Mucosa of gallbladder (tissue), 1 donor: ENCODE measurements around the gene SEPSECS. TPM values are rescaled to one million over a fixed set of nuclear protein-coding genes. Genes with fewer than 3 reads are reported as not detected.

Experiments used
- DNase-seq: peaks from one replicate; pipeline ENCODE4 v3.0.0-alpha.2; 2020; ENCODE audit warnings: low spot score
- total RNA-seq: library from RNA; stranded (reverse); gene quantifications from one replicate; pipeline ENCODE4 v1.2.1, GENCODE V29; 2021
- donor health status: DM: no; HTN: no; CAD: no.

The SEPSECS gene
- total RNA-seq, 1 donor from 2014 or later = 17.2 TPM

DNA sequence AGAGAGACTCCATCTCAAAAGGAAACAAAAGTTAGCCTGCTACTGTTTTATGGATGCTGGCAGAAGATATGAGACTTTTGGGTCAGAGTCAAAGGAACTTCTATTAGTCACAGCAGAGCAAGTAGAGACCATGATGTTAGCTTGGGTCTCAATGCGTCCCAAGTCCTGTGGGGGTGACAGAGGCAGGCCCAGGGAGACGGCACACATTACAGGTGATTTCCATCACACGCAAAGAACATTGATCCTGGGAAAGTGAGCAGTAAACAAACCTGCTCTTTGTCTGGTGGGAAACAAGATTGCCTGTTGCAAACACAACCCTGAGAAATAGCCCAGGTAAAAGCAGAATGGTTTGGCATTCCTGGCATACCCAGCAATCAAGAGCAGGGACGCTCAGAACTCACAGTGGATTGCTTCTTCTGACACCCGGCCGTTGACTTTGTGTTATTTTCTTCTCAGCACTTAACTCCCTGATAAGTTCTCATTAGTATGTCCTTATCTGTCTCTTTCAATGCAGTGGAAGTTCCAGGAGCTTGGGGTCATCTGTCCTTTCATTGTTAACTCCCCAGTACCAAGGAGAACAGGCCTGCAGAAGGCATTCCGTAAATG lies 78.3 kb downstream of the SEPSECS start:
- DNase-seq = no peak

DNA sequence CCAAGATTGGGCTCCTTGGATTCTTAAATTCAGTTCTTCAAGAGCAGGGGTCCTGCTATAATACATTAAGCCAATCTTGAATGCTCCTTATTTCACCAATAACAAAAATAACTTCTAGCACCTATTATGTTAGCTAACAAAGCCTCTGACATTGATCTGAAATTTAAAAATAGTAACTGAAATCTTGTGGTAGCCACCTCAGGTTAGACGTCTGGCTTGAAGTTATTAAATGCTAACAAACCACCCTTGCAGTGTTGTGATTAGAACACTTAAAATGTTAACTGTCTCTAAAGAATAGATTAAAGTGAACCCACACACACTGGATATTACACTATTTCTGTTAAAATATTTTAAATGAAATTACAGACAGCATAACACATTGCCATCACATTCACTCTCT lies 79.7 kb downstream of the SEPSECS start:
- DNase-seq = no peak

DNA sequence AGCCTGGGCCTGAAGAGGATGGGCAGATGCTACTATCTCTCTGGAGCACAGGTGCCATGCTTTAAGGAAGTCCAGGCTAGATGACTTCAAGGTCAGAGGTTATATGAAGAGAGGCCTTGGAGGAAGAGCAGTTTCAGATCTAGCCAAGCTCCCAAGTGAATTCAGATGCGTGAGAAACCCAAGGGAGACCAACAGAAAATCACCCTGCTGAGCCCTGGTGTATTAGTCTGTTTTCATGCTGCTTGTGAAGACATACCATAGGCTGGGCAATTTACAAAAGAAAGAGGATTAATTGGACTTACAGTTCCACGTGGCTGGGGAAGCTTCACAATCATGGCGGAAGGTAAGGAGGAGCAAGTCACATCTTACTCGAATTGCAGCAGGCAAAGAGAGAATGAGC lies 81.7 kb downstream of the SEPSECS start:
- DNase-seq = no peak

DNA sequence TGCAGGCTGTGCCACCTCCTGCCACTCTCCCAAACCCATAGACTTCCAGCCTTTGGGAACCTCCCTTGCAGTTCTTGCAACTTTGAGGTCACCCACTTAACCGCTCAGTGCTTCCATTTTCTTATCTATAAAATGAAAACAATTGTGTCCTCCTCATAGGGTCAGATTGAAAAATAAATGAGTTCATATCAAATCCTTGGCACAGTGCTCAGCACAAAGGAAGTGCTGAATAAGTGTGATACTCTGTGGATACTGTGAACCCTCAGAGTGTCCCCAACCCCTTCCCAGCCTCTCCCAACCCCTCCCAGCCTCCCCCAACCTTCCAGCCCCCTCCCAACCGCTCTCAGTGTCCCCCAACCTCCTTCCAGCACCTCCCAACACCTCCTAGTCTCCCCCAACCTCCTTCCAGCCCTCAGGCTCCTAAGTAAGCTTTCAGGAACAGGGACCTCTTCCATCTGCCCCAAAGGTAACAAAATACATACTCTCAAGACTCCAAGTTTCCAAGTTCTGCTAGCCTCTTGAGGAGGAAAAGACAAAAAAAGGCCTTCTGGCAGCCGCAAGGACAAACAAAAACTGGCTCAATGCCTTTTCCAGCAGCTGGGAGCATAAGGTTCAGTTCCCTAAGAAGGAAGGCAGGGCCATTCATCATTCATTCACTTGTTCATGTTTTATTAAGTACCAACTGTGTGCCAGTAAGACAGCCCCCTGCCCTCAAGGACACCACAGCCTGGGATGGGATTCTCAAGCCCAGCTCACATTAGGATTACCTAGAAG lies 83.4 kb downstream of the SEPSECS start:
- DNase-seq = no peak

DNA sequence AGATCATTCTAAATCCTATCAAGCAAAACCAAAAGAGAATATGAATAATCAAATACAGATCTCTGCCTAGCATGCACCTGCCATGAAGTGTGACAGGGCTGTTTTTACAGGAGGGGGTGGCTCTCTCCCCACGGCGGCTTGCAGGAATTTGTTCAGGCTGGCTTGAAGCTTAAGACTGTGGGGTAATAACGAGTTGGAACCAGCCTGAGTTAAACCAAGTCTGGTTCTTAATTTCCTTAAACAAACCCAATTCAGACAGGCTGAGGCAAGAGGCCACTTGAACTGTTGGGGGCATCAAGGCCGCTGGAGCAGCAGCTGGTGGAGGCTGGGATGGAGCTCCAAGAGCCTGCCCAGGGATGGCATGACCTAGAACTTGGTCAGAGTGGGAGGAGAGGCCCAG lies 84.4 kb downstream of the SEPSECS start:
- DNase-seq = no peak

DNA sequence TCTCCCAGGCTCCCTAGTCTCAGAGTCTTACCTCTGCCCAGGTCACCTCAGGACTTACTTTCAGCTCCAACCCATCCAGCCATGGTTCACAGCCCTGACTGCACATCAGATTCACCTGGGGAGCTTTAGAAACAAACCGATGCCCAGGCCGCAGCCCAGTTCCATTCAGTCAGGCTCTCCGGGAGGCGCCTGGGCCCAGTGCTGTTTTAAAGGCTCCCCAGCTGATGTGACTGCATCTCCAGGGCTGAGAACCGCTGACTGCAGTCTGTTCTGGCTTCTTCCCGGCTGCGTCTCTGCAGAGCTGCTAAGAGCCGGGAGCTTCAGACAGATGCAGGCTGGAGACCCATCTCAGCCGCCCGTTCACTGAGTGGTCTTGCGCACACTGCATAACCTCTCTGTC lies 85.1 kb downstream of the SEPSECS start:
- no peak for DNase-seq

DNA sequence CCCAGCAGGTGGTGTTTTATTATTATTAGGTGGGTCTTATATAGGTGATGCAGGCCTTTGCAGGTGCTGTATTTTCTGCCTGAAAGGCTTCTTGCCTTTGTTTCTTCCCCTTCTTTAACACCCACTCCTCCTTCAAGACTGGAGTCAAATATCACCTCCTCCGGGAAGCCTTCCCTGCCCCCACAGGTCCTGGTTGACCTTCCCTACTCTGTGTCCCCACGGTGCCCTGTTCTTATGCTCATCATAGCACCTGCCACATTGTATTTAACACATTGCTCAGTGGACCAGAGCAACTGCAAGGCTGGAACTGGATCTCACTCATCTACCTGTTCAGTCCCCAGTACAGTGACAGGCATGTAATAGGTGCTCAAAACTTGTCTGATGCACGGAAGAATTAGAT lies 89.7 kb downstream of the SEPSECS start:
- no peak for DNase-seq

Other genes starting within 250 kb of the SEPSECS start
- gene CCDC149, start 247.4 kb downstream of the SEPSECS start, total RNA-seq = 24.2 TPM
- 18.4 TPM for gene LGI2, start 129.5 kb downstream of the SEPSECS start, total RNA-seq
- 11.2 TPM for gene PI4K2B, start 73.6 kb upstream of the SEPSECS start, total RNA-seq
- gene ZCCHC4, start 152.3 kb upstream of the SEPSECS start, total RNA-seq = 8.3 TPM
- gene ANAPC4, start 216.8 kb upstream of the SEPSECS start, total RNA-seq = 28.9 TPM